ENCODE data around the gene SDR9C7. TPM values are rescaled to one million over a fixed set of nuclear protein-coding genes. Genes with fewer than 3 reads are reported as not detected.

The SDR9C7 gene
- total and polyA plus RNA-seq, 2 of the 8 experiments (the other 6 are each of a cell fraction or from before 2014, with no cell fraction given): 0.11 TPM; not detected in 1

GRCh38 chr12:56897844-56898361 is 36.3 kb downstream of the SDR9C7 start:
- Histone ChIP-seq H3K27me3 (replicated peaks in 1 of 4; ENCODE audit: control insufficient read depth in 3 of 4, extremely low read depth in 1 of 4, insufficient read depth in 3 of 4, low read length in 3 of 4) (no peaks in the 10 kb centered on the region), H4K91ac (replicated peaks; ENCODE audit: insufficient read length, low read length) (no peak overlapping the region), H2BK15ac (ENCODE audit: low read length) (no peak overlapping the region), H3K56ac (replicated peaks; ENCODE audit: insufficient read length, low read depth, low read length) (no peak overlapping the region), H4K5ac (ENCODE audit: insufficient read length, low read depth, low read length) (no peak overlapping the region), H2BK120ac (replicated peaks; ENCODE audit: low read depth, low read length) (no peak overlapping the region), H3K23me2 (ENCODE audit: low read depth, low read length) (peaks cover 5% of the 10 kb centered on the region; the same call in 1 of the 2 replicates), H3K79me2 (ENCODE audit: control insufficient read depth in 1 of 2, insufficient read depth in 2 of 2, low read length in 2 of 2) (no peaks in the 10 kb centered on the region), H2BK20ac (ENCODE audit: low read length) (no peak overlapping the region), H3K14ac (ENCODE audit: insufficient read length) (no peak overlapping the region), H4K20me1 (replicated peaks in 1 of 2; ENCODE audit: control insufficient read depth in 1 of 2, insufficient read depth in 2 of 2, low read length in 2 of 2) (peaks cover 0 to 5% of the 10 kb centered on the region in 2 experiments), H2AFZ (ENCODE audit: low read length) (no peak overlapping the region), H2BK5ac (ENCODE audit: low read depth, low read length) (no peak overlapping the region), H3K4me1 (replicated peaks in 1 of 4; ENCODE audit: control insufficient read depth in 3 of 4, insufficient read depth in 4 of 4, low read length in 3 of 4) (no peaks in the 10 kb centered on the region), H3K9me3 (ENCODE audit: insufficient read depth in 2 of 2, low read depth in 1 of 2, low read length in 1 of 2) (peaks cover 38 to 42% of the 10 kb centered on the region in 2 experiments), H3K18ac (ENCODE audit: extremely low read depth, low read length) (no peak overlapping the region), H3K4me3 (ENCODE audit: extremely low read depth in 1 of 4, insufficient read depth in 2 of 4, low read depth in 3 of 4, low read length in 4 of 4) (no peak overlapping the region), H2AK5ac (ENCODE audit: low read depth, low read length) (no peak overlapping the region), H4K8ac (ENCODE audit: extremely low read depth, insufficient read depth, low read length) (no peak overlapping the region), H3K23ac (ENCODE audit: insufficient read length) (no peak overlapping the region), H2BK12ac (ENCODE audit: low read depth, low read length) (no peak overlapping the region), H3K27ac (ENCODE audit: low read depth, low read length) (no peak overlapping the region), H3K4me2 (ENCODE audit: insufficient read depth in 1 of 2, low read depth in 2 of 2, low read length in 2 of 2) (no peak overlapping the region), H3K36me3 (ENCODE audit: control insufficient read depth in 2 of 4, insufficient read depth in 4 of 4, low read length in 3 of 4) (no peaks in the 10 kb centered on the region; a peak in 1 of 8 replicates), H3K9ac (replicated peaks in 1 of 4; ENCODE audit: extremely low read depth in 1 of 4, low read depth in 3 of 4, low read length in 3 of 4) (no peak overlapping the region), H3K79me1 (ENCODE audit: low read depth, low read length) (no peaks in the 10 kb centered on the region), H3K4ac (replicated peaks; ENCODE audit: insufficient read length, low read depth, low read length) (no peak overlapping the region)
- ChIA-PET POLR2A (ENCODE audit: partially characterized antibody) (no interaction called here), CTCF (ENCODE audit: partially characterized antibody) (interaction anchor here (1.0 to 1.6 kb wide), 2 partner anchors 26 to 58 kb away, joined by 3 to 4 read pairs; no protein-coding TSS in a partner anchor)
- DNase-seq (ENCODE audit: low read depth in 1 of 2, low spot score in 2 of 2) (no peak), FAIRE-seq (no peak)
- no peak for TF ChIP-seq HDAC6 (IDR thresholded peaks at IDR 0.05; ENCODE audit: low read depth, low read length)
- no peak for TF ChIP-seq CEBPB (IDR thresholded peaks at IDR 0.05; ENCODE audit: low read depth, low read length)
- no peak for TF ChIP-seq POLR2AphosphoS5 (IDR thresholded peaks at IDR 0.05; ENCODE audit: low read depth, low read length)
- TF ChIP-seq HDAC2 (IDR thresholded peaks at IDR 0.05; ENCODE audit: borderline replicate concordance in 1 of 2, low read depth in 2 of 2, low read length in 2 of 2): no peak
- TF ChIP-seq NRF1 (IDR thresholded peaks at IDR 0.05; ENCODE audit: low read depth, low read length): no peak
- no peak for TF ChIP-seq SP1 (IDR thresholded peaks at IDR 0.05; ENCODE audit: low read depth, low read length)
- no peak for TF ChIP-seq BACH1 (IDR thresholded peaks at IDR 0.05; ENCODE audit: low read length)
- no peak for TF ChIP-seq ASH2L (IDR thresholded peaks at IDR 0.05; ENCODE audit: low read length)
- TF ChIP-seq JUN (IDR thresholded peaks at IDR 0.05; ENCODE audit: low read depth, low read length): no peak
- TF ChIP-seq POU5F1 (IDR thresholded peaks at IDR 0.05; ENCODE audit: low read depth, low read length): no peak
- TF ChIP-seq KDM5A (IDR thresholded peaks at IDR 0.05; ENCODE audit: low read length): no peak
- no peak for TF ChIP-seq CTBP2 (IDR thresholded peaks at IDR 0.05; ENCODE audit: borderline replicate concordance, insufficient read depth, insufficient read length, low read length)
- TF ChIP-seq FOSL1 (IDR thresholded peaks at IDR 0.05; ENCODE audit: insufficient read depth, low read depth, low read length): no peak
- no peak for TF ChIP-seq SAP30 (IDR thresholded peaks at IDR 0.05; ENCODE audit: insufficient read depth, insufficient replicate concordance, low read length)
- no peak for TF ChIP-seq PHF8 (conservative IDR thresholded peaks at IDR 0.05; ENCODE audit: low read depth, low read length)
- no peak for TF ChIP-seq CBX8 (IDR thresholded peaks at IDR 0.05; ENCODE audit: borderline replicate concordance, low read depth, low read length)

All from H1 (cell line).